SHP77 treated with DMSO at 0.1 percent for 48 hours (cell line): ENCODE measurements around the gene ZZZ3.
"Not testable (repeated sequence)": the region's sequence is repeated elsewhere in the genome, so short reads cannot be mapped to it uniquely, and the experiment has no call there.

Source experiments
- DNase-seq: peaks from one replicate; lab custom pipeline; 2025; lab: John Stamatoyannopoulos, UW

The ZZZ3 gene

DNA sequence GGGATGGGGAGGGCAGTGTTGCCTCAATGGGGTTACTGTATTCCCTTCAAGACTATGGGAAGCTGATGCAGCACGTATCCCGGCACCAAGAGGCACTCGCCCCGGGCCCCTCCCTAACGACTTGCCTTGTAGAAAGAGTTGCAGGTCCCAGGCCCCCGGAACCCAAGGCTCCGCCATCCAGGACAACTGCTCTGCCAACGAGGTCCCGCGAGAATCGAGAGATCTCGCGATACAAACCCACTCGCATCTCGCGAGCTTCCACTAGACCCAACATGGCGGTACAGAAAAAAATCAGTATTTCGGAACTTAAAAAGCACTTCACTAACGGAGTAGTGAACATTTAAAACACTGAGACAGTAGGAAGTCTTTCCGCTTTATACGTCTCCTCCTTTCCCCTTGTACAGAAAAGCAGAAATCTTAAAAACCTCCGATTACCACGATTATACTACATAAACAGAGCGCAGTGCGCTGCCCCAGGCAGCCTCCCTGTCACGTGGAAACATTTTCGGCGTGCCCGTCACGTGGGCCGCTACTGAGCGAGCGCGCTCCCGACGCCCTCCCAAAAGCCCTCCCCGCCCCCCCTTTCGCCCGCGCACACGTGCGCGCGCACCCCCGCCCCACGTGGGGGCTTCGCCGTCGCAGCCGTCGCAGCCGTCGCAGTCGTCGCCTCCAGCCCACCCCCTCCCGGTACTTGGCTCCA lies at the start of gene ZZZ3:
Gene ZZZ3 (minus strand): TSS at position 199 of the 700 bp plus-strand sequence. CDS start 49,304 bp downstream, outside the sequence.
- DNase-seq: peak; percentile 83

DNA sequence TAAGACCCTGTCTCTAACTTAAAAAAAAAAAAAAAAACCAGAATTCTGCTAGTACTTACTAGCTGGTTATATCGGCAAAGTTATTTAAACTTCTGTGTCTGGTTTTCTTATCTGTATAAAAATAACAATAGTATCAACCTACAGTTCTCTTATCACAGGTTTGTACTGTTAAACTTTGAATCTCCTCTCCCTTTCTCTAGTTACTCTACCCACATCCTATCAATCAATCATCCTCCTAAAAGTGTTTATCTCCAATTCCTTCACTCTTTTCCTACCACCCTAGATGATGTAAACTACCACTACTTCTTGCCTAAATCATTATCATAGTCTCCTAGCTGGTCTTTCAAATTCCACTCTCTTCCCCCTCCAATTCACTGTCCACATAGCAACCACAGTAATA lies 49.6 kb upstream of the ZZZ3 start:
- no peak for DNase-seq

DNA sequence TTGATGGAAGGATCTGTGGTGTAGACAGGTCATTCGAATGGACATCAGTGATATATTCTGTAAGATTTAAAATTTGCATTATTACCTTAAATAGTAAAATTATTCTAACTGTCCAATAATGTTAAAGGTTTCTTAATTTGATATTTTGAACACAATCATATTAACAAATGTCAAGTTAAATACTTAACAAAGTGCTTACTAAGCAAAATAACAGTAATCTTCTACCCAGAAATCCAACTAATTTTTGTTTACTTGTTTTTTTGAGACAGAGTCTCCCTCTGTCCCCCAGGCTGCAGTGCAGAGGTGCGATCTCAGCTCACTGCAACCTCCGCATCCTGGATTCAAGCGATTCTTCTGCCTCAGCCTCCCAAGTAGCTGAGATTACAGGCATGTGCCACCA lies 43.2 kb upstream of the ZZZ3 start:
- DNase-seq: no peak

DNA sequence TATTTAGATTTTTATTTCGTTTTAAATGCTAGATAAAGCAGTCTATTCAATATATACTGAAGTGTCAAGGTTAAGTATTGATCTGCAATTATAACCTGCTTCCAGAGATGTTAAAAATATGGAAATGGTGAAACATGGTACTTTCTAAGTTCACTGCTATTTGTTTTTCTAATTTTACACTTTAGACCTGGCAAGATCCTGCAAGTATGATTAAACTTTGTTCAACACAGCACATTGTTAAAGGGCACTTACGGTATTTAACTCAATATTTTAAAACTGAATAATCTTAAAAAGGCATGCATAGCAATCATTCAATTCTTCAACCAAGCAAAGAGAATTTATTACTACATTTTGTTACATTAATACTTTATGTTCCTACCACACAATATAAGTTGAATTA lies 35.7 kb upstream of the ZZZ3 start:
- DNase-seq: no peak

DNA sequence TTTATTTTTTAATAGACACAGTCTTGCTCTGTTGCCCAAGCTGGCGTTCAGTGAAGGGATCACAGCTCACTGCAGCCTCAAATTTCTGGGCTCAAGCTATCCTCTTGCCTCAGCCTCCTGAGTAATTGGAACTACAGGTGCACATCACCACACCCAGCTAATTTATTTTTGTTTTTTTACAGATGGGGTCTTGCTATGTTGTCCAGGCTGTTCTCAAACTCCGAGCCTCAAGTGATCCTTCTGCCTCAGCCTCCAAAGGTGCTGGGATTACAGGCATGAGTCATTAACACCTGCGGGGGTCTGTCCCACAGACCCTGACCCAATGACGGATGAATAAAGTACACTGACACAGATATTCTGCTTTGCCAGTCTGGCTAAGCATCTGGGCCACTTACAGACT lies 33.6 kb upstream of the ZZZ3 start:
- no peak for DNase-seq

DNA sequence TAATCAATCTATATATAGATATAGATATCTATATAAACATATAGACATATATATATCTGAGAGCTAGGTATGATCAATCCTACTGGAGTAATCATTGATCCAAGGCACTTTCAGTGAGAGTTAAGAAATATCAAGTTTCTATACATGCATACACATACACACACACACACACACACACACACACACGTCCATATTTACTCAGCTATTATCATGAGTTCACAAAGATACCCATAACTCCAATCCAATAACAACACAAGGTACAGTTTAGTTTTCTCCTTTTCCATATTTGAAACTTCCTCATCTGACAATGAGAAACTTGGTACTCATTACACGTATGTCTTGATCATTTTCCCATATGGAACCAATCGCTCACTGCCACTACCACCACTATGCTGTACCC lies 27.3 kb upstream of the ZZZ3 start:
- DNase-seq: no peak

DNA sequence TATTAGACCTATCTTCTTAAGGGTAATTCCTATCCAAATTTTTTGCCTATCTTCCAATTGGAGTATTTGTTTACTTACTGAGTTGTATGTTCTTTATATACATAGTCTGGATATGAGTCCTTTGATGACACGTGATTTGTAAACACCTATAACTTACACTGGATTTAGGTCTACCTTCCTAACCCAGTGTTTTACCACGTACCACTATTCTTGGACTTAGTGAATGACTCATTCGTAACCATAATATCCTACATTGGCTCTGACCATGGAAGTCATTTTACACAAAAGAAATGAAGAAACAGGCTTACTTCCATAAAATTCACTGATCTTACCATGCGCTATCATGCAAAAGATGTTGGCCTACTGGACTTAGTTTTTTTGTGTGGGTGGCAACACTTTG lies 23.9 kb upstream of the ZZZ3 start:
- no peak for DNase-seq

DNA sequence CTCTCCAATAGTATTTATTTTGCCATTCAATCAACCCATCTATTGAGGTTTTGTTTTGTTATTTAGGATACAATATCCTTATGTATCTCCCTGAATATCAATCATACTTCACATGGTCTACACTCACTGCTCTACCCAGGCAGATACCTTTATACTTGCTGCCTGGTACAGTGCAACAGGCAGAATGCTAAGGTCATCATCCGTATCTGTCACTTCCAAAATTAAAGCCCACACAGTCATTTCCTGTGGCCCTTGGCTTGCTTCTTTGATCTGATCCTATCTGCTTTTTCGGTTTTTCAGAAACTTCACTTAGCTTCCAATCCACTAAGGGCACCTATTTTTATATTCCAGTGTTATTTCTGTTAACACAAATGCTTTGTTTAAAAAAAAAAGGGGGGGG lies 22.3 kb upstream of the ZZZ3 start:
- no peak for DNase-seq

DNA sequence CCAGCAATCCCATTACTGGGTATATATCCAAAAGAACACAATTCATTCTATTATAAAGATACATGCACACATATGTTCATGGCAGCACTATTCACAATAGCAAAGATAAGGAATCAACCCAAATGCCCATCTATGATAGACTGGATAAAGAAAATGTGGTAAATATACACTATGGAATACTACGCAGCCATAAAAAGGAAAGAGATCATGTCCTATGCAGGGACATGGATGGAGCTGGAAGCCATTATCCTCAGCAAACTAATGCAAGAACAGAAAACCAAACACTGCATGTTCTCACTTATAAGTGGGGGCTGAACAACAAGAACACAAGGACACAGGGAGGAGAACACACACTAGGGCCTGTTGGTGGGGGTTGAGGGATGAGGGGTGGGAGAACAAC lies 17.2 kb upstream of the ZZZ3 start:
- DNase-seq: not testable (repeated sequence)

DNA sequence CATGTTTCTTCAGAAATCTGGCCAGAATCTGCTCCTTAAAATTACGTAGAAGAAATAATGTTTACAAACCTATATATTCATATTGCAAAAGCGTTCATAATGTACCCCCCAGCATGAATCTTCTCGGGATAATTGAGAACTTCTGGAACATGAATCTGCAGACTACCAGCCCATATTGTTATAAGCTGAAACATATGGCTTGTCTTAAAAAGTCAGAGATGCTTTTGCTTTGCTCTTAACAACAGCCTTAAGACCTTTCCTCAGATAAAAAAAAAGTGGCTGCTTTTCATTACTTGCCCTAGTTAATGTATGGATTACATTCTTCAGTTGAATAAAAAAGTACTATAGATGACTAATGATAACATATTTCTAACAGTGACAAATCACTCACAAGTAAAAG lies 15.0 kb upstream of the ZZZ3 start:
- no peak for DNase-seq

DNA sequence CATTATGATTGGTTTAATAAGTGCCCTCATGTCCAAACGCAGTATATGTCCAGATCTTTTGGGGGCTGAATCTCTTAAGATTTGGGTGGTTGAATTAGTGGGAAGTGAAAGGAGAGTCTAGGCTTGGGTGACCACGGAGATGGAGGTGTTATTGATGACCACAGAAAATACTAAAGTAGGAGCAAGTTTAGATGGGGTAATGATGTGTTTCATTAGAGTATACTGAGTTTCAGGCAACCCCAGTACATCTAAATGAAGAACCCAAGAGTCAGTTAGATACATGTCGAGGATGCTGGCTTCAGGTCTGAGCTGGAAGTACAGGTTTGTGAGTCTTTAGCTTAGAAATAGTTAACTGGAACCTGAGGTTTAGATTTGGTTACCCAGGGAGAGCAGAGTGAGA lies 6.5 kb upstream of the ZZZ3 start:
- DNase-seq: no peak

DNA sequence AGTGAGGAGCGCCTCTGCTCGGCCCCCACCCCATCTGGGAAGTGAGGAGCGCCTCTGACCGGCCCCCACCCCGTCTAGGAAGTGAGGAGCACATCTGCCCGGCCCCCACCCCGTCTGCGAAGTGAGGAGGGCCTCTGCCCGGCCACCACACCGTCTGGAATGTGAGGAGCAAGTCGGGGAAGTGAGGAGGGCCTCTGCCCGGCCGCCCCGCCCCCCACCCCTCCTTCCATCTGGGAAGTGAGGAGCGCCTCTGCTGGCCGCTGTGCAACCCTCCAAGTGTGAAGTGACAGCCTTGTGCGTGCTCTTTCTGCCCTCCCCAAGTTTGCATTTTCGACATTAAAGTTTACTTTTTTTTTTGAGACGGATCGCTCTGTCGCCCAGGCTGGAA lies 5.1 kb upstream of the ZZZ3 start:
- no peak for DNase-seq

DNA sequence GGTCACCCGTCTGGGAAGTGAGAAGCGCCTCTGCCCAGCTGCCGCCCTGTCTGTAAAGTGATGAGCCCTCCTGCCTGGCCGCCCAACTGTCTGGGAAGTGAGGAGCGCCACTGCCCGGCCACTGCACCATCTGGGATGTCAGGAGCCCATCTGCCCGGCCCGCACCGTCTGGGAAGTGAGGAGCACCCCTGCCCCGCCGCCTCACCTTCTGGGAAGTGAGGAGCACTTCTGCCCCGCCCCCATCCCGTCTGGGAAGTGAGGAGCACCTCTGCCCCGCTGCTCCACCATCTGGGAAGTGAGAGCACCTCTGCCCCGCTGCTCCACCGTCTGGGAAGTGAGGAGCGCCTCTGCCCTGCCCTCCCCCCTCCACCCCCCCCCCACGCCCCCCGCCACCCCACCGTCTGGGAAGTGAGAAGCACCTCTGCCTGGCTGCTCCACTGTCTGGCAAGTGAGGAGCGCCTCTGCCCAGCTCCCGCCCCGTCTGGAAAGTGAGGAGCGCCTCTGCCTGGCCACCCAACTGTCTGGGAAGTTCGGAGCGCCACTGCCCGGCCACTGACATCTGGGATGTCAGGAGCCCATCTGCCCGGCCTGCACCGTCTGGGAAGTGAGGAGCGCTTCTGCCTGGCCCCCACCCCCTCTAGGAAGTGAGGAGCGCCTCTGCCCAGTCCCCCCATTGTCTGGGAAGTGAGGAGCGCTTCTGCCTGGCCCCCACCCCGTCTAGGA lies 4.5 kb upstream of the ZZZ3 start:
- DNase-seq: no peak

DNA sequence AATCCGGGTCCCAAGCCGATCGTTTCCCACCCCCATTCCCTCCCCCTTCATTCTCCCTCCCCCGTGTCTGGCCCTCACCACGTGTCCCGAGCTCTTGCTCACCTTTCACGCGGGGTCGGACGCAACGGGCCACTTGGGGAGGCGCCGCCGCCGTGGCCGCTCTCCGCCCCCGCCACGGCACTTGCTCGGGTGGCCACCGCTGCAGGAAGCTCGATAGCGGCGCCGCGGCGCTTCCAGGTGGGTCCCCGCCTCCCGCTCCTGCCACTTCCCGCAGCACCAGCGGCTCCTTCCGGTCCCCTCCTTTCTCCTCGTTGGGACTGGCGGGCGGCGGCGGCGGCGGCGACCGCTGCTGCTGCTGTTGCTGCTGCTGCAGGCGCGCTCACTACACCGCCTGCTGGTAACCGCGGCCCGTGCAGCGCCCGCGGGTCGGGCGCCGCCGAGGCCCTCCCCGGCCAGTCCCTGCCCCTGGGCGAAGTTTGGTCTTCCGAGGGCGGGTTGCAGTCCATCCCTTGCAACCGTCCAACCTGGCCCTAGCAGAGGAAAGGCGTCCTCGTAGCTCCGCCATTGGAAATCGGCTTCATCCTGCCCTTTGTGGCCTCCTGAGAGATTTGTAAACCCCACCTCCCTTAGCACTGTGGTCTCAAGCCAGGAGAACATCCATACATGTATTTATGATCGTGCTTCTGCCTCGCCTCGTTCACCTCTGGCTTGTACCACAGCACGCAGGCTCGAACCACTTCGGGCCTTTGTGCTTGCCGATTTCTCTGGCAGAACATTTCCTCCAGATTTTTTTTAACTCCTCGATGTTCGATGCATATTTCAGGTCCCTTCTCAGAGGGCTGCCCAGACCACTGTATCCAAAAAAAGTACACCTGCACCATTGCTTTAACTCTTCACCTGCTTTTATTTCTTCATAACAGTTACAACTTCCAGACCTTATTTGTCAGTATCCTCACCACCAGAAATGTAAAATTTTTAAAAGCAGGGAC lies 996 bp upstream of the ZZZ3 start:
- DNase-seq: peak; percentile 70

DNA sequence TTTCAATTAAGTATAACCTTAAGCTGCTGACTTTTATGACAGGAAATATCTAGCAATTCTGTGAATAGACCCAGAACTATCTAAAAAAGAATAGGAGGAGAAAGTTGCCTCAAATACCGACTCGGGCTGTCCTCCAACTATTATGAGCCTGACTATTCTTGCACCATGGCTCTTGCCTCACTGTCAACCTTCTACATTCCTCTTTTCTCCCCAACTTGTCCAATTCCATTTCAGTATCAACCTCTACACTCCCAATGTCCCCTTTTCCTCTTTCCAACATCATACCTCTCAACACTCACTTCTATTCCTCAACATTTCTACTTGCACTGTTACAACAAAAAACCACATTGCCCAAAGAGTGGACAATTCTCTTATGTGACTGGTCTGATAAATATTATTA lies 2.3 kb downstream of the ZZZ3 start:
- DNase-seq: no peak

DNA sequence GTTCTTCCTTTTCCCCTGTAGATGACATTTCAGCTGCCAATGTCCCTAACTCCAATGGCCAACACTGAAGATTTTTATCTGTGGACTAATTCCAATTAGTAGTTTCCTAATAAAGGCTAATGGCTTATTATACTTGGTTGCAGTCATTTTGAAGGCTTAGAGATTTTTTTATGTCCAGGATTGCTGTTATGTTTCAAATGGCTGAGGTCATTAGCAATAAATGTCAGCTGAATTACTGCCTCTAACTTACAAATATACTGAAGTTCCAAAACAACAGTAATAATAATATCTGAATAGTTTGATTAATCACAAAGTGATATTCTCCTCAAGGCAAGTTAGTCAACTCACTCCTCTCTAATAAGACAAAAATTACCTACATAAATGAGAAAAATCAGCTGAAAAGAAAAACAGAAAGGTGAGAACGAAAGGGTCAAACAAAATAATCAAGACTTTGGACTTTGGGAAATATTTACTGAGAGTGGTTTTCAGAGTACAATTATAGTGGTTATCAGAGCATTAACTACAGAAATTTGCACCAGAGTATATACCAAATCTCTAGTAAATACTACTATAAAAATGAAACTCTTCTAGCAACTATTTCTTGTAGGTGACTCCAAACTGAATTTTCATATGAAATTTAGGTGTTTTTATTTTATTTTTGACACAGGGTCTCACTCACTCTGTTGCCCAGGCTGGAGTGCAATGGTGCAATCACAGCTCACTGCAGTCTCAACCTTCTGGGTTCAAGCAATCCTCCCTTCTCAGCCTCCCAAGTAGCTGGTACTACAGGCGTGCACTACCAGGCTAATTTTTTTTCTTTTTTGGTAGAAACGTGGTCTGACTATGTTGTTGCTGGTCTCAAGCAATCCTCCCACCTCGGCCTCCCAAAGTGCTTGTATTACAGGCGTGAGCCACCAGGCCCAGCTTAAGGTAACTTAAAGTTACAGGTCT lies 3.5 kb downstream of the ZZZ3 start:
- DNase-seq: no peak

DNA sequence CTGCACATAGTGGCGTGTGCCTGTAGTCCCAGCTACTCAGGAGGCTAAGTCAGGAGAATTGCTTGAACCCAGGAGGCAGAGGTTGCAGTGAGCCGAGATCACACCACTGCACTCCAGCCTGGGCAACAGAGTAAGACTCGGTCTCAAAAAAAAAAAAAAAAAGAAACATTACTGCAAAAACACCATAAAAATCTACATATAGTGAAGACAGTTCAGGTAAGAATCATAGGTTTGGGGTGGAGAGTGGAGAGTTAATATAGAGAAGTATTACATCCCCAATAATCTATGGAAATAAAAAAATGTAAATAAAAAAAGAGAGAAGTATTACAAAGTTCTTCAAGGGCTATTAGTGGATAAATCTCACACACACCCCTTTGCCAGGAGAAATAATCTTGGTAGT lies 7.7 kb downstream of the ZZZ3 start:
- DNase-seq: not testable (repeated sequence)

DNA sequence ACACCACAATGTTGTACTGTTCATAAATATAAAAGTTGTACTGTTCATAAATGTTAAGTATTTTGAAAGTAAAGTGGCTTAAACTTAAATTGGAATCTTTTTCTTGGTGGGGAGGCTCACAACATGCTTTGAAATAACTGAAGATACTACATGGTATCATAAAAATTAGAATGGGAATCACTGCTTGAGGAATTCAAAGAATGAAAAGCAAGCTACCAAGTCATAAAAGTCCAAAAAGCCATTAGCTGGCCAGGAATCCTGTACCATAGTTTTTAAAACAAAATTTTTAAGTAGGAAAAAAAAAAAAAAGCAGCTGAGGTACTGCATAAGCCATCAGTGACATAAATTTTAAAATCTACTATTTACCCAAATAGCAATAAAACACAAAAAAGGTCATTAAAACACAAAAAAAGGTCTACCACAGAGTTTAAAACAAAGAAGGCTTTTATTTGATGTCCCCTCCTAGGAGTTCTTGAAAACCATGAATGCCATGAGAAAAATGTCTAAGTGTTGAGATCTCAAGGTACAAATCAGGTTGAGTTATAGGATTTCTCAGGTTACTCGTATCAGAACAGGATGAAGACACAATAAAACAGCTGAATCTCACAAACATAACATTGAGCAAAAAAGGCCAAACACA lies 8.6 kb downstream of the ZZZ3 start:
- no peak for DNase-seq

DNA sequence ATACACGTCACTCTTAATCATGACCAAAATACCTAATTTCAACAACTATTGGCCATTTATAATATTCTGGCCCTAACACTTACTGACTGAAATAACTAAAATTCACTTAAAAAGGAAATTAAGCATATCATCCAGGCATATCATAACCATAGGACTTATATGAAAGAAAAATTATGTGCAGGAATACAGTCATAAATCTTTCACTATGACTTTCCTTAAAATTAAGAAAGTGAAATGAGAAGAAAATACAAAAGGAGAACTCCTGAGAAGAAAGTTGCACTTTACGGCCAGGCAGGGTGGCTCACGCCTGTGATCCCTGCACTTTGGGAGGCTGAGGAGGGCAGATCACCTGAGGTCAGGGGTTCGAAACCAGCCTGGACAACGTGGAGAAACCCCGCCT lies 9.4 kb downstream of the ZZZ3 start:
- DNase-seq: no peak

DNA sequence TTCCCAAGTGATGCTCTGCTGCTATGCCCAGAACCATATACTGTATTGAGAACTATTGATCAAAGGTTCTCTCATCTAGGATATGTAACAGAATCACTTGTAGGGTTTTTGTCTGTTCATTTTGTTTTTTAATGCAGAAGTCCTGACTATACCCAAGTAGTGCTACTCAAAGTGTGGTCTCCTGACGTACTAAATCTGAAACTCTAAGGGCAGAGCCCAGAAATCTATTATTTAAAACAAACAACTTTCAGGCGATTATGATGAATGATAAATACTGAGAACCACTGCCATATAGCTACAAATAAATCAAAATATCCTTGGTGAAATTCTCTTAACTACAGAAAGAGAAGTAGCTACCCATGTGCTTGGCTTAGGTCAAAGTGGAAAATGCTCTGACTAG lies 10.1 kb downstream of the ZZZ3 start:
- no peak for DNase-seq

DNA sequence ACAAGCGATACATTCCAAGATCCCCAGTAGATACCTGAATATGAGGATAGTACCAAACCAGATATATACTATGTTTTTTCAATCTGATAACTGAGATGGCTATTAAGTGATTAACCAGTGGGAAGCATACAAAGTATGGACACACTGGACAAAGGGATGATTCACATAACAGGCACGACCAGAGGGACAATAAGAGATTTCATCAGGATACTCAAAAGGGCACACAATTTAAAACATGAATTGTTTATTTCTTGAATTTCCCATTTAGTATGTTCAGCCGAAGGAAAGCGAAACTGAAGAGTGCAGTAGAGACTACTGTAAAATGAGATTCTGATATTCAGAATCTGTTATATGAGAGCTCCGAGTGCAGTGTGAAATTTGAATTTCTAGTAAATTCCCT lies 10.6 kb downstream of the ZZZ3 start:
- DNase-seq: no peak
